ENCODE data around the gene ZBTB17. TPM values are rescaled to one million over a fixed set of nuclear protein-coding genes. Genes with fewer than 3 reads are reported as not detected.
"Not testable (repeated sequence)": the region's sequence is repeated elsewhere in the genome, so short reads cannot be mapped to it uniquely, and the experiment has no call there.

ZBTB17 gene
- total RNA-seq, 1 experiment from 2014 or later, result 26.5 TPM

DNA sequence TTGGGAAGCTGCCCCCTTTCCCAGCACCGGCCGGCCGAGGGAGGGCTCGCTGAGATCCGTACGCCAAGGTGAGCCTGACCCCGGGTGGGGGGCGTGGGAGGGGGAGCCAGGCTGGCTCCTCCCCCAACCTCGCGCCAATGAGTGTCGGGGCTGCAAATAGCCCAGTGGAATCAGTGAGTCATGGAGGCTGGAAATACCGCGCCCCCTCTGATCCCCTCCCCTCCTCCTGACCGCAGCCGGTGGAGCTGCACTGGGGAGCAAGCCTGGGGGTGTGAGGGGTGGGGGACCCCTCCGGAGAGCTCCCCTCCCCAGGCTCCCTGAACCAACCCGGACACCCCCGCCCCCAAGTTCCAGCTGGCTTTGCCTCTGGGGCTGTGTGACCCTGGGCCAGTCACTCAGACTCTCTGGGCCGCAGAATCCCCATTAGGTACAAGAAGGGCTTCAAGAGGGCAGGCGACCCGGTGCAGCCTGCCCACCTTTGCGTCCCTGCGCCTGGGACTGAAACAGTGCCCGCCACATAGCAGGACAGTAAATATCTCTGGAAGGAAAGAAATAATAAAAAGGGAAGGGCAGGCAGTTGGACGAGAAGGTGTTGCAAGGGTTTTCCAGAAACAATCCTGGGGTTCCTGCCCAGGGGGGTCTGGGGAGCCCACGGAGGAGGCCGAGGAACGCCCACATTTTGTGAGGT is 37.5 kb upstream of the ZBTB17 start:
- DNase-seq (ENCODE audit: low read depth), result peak; percentile 76
- in situ Hi-C loops (cut with HindIII; ENCODE audit: low pct_unique_long_range_greater_than_20kb, low sequenced_read_pairs), result no loop called here

DNA sequence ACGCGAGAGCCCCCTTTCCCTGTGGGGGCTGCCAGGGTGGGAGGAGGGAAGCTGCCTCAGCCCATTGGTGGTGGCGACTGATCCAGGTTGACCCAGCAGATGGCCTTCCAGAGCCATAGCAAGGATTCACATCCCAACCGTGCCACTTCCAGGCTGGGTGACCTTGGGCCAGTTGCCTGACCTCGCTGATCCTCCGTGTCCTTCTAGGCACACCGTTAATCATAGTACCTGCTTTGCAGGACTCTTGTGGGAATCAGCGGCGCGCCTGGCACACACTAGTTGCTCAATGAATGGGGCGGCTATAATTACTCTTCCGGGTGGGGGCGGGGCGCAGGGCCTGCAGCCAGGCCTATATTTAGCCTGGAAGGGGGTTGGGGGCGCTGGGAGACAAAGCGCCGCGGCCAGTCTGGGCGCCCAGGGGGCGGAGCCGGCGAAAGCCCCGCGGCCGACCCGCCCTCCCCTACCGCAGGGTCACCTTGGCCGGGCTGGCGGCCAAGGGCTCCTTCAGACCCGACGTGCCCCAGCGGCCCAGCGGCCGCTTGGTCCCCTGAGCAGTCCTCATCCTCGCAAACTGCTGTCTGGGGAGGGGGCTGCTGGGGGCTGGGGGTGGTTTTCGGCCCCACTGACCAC is 36.8 kb upstream of the ZBTB17 start:
- in situ Hi-C loops (cut with HindIII; ENCODE audit: low pct_unique_long_range_greater_than_20kb, low sequenced_read_pairs), result no loop called here

DNA sequence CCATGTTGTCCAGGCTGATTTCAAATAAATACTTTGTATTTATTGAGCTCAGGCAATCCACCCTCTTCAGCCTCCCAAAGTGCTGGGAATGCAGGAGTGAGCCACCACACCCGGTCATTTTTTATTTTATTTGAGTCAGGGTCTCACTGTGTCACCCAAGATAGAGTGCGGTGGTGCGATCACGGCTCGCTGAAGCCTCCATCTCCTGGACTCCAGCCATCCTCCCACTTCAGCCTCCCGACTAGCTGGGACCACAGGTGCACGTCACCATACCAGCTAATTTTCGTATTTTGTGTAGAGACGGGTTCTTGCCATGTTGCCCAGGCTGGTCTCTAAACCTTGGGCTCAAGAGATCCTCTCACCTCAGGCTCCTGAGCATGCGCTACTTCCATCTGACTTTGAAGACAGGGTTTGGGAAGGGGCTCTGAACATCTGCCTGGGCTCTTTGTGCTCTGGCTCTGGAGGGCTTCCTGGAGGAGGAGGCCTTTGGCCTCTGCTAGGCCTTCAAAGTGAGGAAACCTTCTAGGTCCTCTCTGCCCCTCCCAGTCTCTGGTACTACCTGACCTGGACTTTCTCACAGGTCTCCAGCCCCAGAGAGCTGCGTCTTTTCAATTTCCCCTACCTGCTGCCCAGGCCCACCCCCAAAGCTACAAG is 36.2 kb upstream of the ZBTB17 start:
- in situ Hi-C loops (cut with HindIII; ENCODE audit: low pct_unique_long_range_greater_than_20kb, low sequenced_read_pairs), result no loop called here

More for the DNA sequence above, 36.8 kb upstream of the ZBTB17 start:
- peak; percentile 73 for DNase-seq (ENCODE audit: low read depth)

DNA sequence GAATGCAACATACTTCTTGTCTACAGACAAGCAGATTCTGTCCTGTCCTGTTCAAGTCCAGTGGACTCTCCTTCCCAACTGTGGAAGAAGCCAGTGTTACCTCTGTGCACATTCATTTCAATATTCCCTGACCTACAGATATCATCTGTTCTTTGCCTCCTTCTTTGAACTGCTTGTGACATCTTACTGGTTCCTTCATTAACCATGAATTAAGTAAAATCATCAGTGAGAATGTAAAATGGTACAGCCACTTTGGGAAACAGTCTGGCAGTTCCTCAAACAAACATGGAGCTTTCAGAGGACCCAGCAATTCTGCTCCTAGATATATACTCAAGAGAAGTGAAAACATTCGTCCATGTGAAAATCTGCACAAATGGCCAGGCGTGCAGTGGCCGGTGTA is 34.9 kb upstream of the ZBTB17 start:
- in situ Hi-C loops (cut with HindIII; ENCODE audit: low pct_unique_long_range_greater_than_20kb, low sequenced_read_pairs), result no loop called here
- DNase-seq (ENCODE audit: low read depth), result no peak

More for the DNA sequence above, 36.2 kb upstream of the ZBTB17 start:
- DNase-seq (ENCODE audit: low read depth), result no peak

DNA sequence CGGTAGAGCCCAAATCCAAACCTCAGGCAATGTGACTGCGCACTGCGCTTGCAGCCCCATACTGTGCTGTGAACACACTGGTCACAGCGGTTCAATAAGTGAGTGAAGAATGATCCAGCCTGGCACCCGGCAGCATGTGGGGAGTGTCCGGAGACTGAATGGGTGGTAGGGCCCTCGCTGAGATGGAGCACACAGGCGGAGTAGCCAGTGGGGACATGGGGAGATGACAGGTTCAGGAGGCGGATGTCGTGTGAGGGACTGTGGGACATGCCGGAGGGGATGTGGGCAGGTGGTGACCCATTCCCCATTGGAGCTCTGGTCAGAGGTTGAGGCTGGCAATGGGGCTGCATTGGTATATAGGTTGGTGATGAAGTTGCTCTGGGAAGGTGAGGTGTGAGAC is 33.8 kb upstream of the ZBTB17 start:
- DNase-seq (ENCODE audit: low read depth), result no peak
- in situ Hi-C loops (cut with HindIII; ENCODE audit: low pct_unique_long_range_greater_than_20kb, low sequenced_read_pairs), result no loop called here

DNA sequence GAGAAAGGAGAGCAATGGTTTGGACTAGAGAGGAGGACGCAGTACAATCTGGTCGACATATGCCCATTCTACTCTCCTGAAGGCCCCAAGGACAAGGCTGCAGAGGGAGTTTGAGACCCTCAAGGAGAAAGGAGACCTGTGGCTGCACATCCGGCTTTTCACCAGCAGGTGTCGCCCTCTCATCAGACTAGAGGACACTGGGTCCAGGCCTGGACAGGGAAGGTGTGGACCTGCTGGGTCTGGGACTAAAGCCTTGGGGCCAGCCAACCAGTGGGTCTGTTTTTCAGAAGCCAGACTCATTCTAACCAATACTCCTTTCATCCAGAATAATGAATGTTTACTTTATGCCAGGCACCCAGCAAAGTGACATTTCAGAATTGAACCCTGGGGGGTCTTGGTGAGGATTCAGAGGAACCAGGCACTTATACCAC is 33.1 kb upstream of the ZBTB17 start:
- DNase-seq (ENCODE audit: low read depth), result peak; percentile 49
- in situ Hi-C loops (cut with HindIII; ENCODE audit: low pct_unique_long_range_greater_than_20kb, low sequenced_read_pairs), result no loop called here

DNA sequence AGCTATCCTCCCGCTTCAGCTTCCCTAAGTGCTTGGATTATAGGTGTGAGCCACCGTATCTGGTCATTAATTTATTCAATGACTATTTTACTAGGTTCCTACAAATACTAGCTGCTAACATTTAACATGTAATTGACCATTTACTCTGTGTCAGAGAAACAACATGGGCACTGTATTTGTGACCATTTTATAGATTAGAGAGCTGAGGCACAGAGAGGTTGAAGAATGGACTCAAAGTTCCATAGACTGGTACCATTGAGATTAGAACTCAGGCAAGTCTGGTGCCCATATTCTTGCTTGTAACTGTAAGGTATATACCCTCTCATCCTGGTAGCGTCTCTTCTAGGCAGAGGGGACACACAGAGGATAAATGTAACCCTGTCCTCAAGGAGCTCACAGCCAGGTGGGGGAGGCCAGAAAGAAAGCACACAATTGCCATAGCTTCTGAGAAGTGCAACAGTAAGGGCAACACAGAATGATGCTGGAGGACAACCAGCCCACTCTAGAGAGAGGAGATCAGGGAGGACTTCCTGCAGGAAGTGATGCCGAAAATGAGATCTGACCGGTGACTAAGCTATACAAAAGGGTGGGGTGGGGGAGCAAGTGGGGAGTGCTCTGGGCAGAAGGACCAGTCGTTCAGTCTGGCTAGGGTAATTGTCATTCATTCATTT is 31.9 kb upstream of the ZBTB17 start:
- no peak for DNase-seq (ENCODE audit: low read depth)

DNA sequence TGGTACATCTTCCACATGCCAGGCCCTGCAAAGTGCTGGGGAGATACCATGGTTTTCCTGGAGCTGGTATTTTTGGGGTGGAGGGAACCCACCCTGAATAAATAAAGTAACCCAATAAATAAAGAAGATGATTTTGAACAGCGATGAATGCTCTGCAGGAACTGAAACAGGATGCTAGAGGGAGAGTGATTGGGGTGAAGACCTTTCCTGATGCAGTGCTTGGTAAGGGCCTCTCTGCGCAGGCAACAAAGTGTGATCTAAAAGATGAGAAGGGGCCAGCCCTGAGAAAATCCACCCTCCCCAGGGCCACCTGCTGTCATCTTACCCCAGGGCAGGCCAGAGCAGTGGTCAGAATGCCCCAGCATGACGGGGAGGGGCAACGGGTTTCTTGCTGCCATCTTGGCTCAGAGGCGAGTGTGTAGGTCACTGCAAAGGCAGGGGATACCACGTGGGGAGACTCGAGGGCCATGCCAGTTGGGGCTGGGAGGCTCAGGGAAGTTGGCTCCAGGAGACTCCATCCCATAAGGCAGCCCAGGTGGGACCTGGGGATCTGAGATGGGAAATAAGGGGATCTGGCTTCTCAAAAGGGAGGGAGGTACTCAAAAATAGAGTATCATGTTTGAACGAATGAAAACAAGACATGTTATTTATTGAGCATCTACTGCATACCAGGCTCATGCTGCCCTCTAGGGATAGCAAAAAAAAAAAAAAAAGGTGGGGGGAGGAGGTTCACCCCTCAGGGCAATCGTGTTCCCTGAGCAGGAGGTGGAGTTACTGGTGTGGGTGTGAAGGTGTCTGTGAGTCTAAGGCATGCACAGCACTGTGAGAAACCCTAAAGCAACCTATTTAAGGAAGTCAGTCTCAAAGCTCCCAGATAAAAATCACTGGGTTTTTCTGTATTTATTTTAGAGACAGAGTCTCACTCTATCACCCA is 30.9 kb upstream of the ZBTB17 start:
- peak; percentile 43 for DNase-seq (ENCODE audit: low read depth)
- in situ Hi-C loops (cut with HindIII; ENCODE audit: low pct_unique_long_range_greater_than_20kb, low sequenced_read_pairs), result no loop called here

More for the DNA sequence above, 31.9 kb upstream of the ZBTB17 start:
- in situ Hi-C loops (cut with HindIII; ENCODE audit: low pct_unique_long_range_greater_than_20kb, low sequenced_read_pairs), result no loop called here

- in situ Hi-C loops (cut with HindIII; ENCODE audit: low pct_unique_long_range_greater_than_20kb, low sequenced_read_pairs), result no loop called here
- DNase-seq (ENCODE audit: low read depth), result no peak
Measured at GRCh38 chr1:16006010-16006409, 30.1 kb upstream of the ZBTB17 start.

GRCh38 chr1:16005597-16005996 is 29.7 kb upstream of the ZBTB17 start:
- in situ Hi-C loops (cut with HindIII; ENCODE audit: low pct_unique_long_range_greater_than_20kb, low sequenced_read_pairs), result no loop called here
- no peak for DNase-seq (ENCODE audit: low read depth)

DNA sequence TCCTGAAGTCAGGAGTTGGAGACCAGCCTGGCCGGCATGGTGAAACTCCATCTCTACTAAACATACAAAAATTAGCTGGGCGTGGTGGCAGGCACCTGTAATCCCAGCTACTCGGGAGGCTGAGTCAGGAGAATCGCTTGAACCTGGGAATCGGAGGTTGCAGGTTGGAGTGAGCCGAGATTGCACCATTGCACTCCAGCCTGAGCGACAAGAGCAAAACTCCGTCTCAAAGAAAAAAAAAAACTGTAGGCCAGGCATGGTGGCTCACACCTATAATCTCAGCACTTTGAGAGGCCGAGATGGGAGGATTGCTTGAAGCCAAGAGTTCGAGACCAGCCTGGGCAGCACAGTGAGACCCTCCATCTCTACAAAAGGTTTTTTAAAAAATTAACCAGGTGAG is 25.4 kb upstream of the ZBTB17 start:
- DNase-seq (ENCODE audit: low read depth); in situ Hi-C loops (cut with HindIII; ENCODE audit: low pct_unique_long_range_greater_than_20kb, low sequenced_read_pairs): not testable (repeated sequence)

GRCh38 chr1:15998929-15999328 is 23.0 kb upstream of the ZBTB17 start:
- in situ Hi-C loops (cut with HindIII; ENCODE audit: low pct_unique_long_range_greater_than_20kb, low sequenced_read_pairs), result no loop called here
- DNase-seq (ENCODE audit: low read depth), result no peak

DNA sequence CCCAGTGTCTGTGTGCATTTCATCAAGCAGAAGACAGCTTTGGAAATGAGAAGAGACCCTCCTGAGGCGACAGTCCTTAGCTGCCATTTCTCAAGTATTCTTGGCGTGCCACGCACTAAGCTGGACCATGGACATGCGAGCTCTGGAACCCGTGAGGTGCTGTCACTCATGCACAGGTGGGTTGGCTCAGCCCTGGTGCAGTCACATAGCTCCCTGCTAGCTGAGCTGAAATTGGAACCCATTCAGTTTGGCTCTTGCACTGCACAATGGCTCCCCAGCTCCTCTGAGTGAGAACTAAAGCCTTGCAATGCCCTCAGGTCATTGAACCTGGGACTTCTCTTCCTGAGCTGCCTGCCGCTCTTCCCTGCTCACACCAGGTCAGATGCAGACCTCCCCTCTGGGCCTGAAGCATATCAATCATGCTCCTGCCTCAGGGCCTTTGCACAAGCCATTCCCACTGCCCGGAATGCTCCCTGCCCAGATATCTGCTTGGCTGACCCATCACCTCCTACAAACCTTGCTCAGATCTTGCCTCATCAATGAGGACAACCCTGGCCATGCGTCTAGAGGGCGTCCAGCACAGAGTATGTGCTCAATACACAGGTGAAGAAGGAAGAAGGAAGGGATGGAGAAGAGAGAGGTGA is 21.9 kb upstream of the ZBTB17 start:
- no peak for DNase-seq (ENCODE audit: low read depth)
- in situ Hi-C loops (cut with HindIII; ENCODE audit: low pct_unique_long_range_greater_than_20kb, low sequenced_read_pairs), result no loop called here

DNA sequence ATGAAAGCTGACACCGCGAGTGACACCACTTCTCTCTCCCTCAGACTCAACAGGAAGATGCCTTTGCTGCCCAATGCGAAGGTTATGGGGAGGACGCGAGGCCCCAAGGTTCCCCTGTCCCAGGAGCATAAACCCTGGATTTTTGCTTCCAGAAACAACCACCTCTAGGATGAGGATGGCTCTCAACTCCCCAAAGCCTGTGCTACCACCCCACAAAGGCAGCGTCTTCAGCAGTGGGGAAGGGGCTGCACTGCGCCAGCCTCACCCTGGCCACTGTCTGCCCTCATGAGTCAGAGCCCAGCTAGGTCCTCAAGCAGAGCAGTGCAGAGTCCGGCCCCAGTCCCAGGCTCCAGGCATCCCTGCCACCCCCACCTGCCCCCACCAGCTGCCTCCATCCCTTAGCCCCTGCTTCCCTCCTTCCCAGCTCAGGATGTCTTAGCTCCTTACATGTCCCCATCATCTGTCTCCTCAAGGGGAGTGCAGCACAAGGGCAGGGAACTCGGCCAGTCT is 21.2 kb upstream of the ZBTB17 start:
- DNase-seq (ENCODE audit: low read depth), result no peak
- in situ Hi-C loops (cut with HindIII; ENCODE audit: low pct_unique_long_range_greater_than_20kb, low sequenced_read_pairs), result no loop called here

DNA sequence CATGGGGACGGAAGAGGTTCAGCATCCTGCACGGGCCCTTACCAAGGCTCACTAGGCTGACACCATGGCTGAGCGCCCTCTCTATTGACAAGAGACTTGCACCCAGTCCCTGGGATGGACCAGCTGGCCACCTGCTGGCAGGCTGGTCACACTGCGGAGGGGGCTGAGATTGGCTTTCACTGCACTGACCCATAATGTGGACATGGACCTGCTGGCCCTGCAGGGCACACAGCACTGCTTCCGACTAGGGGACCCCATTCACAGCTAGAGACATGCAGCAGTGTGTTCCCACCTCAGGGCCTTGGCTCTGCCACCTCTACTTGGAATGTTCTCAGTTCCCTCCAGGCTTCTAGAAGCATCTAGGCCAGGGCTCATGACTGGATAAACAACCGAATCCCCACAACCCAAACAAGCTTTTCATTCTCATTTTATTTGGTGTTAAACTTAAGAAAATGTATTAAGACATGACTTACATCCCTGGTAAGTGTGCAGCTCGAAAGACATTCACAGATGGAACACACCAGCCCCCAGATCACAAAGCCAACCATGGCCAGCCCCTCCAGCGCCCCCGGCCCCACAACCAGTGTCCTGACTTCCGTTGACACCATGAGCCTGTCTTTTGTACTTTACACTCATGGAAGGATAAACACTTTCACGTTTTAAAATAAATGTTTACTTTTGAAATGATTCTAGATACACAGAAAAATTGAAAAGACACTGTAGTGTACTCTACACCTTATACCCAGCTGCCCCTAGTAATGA is 18.9 kb upstream of the ZBTB17 start:
- DNase-seq (ENCODE audit: low read depth), result peak; percentile 36
- in situ Hi-C loops (cut with HindIII; ENCODE audit: low pct_unique_long_range_greater_than_20kb, low sequenced_read_pairs), result no loop called here

DNA sequence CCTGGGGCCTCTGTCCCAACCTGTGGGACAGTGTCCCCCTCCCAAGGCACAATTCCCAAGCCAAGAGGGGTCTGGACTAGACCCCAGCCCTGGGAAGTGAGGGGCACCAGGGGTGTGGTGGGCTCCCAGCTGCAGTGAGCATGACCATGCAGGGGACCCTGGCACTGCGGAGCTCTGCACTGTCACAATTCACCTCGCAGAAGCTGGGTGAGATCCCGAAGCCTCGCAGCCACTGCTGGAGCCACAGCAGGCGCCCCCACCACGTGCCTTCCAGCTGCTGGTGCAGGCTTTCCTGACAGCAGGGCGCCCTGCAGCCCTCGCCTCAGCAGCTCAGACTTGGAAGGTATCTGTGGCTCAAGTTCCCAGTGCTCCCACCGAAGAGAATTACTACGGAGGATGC is 18.2 kb upstream of the ZBTB17 start:
- DNase-seq (ENCODE audit: low read depth), result no peak
- in situ Hi-C loops (cut with HindIII; ENCODE audit: low pct_unique_long_range_greater_than_20kb, low sequenced_read_pairs), result no loop called here

- no peak for DNase-seq (ENCODE audit: low read depth)
- in situ Hi-C loops (cut with HindIII; ENCODE audit: low pct_unique_long_range_greater_than_20kb, low sequenced_read_pairs), result no loop called here
Measured at GRCh38 chr1:15993666-15994065, 17.8 kb upstream of the ZBTB17 start.

All from Caki2 (cell line).